Hematopoietic multipotent progenitor cell treated with erythropoietin and hydrocortisone succinate and interleukin-3 and kit ligand, for 17 days (in vitro differentiated cells): ENCODE results near the gene AGAP1.

Experiments
- DNase-seq: peaks from one replicate; pipeline ENCODE4 v3.0.0-alpha.2; 2015; ENCODE audit warnings: low spot score

Gene AGAP1

GRCh38 chr2:235638541-235639427 is 144.9 kb downstream of the AGAP1 start:
- peak; percentile 53 for DNase-seq

GRCh38 chr2:235639428-235639773 is 145.6 kb downstream of the AGAP1 start:
- peak; percentile 41 for DNase-seq

GRCh38 chr2:235639885-235640284 is 146.0 kb downstream of the AGAP1 start:
- peak; percentile 29 for DNase-seq

GRCh38 chr2:235640377-235640776 is 146.5 kb downstream of the AGAP1 start:
- DNase-seq = no peak

GRCh38 chr2:235640926-235641723 is 147.3 kb downstream of the AGAP1 start:
- no peak for DNase-seq

- DNase-seq = no peak
Observed at GRCh38 chr2:235641956-235642355, 148.1 kb downstream of the AGAP1 start.

- DNase-seq = no peak
Observed at GRCh38 chr2:235642446-235643098, 148.7 kb downstream of the AGAP1 start.

- DNase-seq = no peak
Observed at GRCh38 chr2:235643680-235644511, 150.1 kb downstream of the AGAP1 start.

- DNase-seq = no peak
Observed at GRCh38 chr2:235647264-235647663, 153.4 kb downstream of the AGAP1 start.

- no peak for DNase-seq
Observed at GRCh38 chr2:235647877-235648276, 154.0 kb downstream of the AGAP1 start.

GRCh38 chr2:235649418-235649817 is 155.6 kb downstream of the AGAP1 start:
- no peak for DNase-seq

- no peak for DNase-seq
Observed at GRCh38 chr2:235651643-235652042, 157.8 kb downstream of the AGAP1 start.

GRCh38 chr2:235654103-235654813 is 160.4 kb downstream of the AGAP1 start:
- no peak for DNase-seq

- no peak for DNase-seq
Observed at GRCh38 chr2:235658351-235659174, 164.7 kb downstream of the AGAP1 start.

- no peak for DNase-seq
Observed at GRCh38 chr2:235659767-235660322, 166.0 kb downstream of the AGAP1 start.

GRCh38 chr2:235660484-235661082 is 166.7 kb downstream of the AGAP1 start:
- DNase-seq = no peak

GRCh38 chr2:235661167-235661937 is 167.5 kb downstream of the AGAP1 start:
- DNase-seq = no peak

GRCh38 chr2:235661952-235662351 is 168.1 kb downstream of the AGAP1 start:
- no peak for DNase-seq

- no peak for DNase-seq
Observed at GRCh38 chr2:235663875-235664274, 170.0 kb downstream of the AGAP1 start.
